Naive B cell (primary cell): Measurements from ENCODE around the gene PPARGC1A. TPM values are rescaled to one million over a fixed set of nuclear protein-coding genes. Genes with fewer than 3 reads are reported as not detected.

Experiments used
- ATAC-seq, 2 donors: fragments of 150-1000 bp; cut with Tn5 transposase; 2 replicates each; pipeline ENCODE4 v1.10.0; 2021; ENCODE audit warnings: low read depth in 2 of 2, mild to moderate bottlenecking in 2 of 2, moderate library complexity in 2 of 2
- DNase-seq: peaks from one replicate; pipeline ENCODE4 v3.0.0; 2022
- H3K27ac Mint-ChIP-seq, 6 donors: one replicate each; pipeline ENCODE4 v1.8.0; 2020 to 2022; ENCODE audit warnings: mild to moderate bottlenecking in 6 of 6, mixed read lengths in 6 of 6, moderate library complexity in 5 of 6, inconsistent platforms in 2 of 6
- H3K27me3 Mint-ChIP-seq, 3 donors: one replicate each; pipeline ENCODE4 v1.8.0; 2021 to 2022; ENCODE audit warnings: mixed read lengths in 3 of 3, mild to moderate bottlenecking in 1 of 3
- H3K36me3 Mint-ChIP-seq, 2 donors: one replicate each; pipeline ENCODE4 v1.8.0; 2020 to 2022; ENCODE audit warnings: mixed read lengths in 2 of 2, inconsistent platforms in 1 of 2, mild to moderate bottlenecking in 1 of 2
- H3K4me1 Mint-ChIP-seq, 3 donors: one replicate each; pipeline ENCODE4 v1.8.0; 2020 to 2022; ENCODE audit warnings: mixed read lengths in 3 of 3, inconsistent platforms in 1 of 3, mild to moderate bottlenecking in 1 of 3, moderate library complexity in 1 of 3
- H3K4me3 Mint-ChIP-seq, 8 donors: one replicate each; pipeline ENCODE4 v1.8.0; 2020 to 2022; ENCODE audit warnings: mild to moderate bottlenecking in 8 of 8, mixed read lengths in 8 of 8, moderate library complexity in 8 of 8, inconsistent platforms in 2 of 8
- H3K9me3 Mint-ChIP-seq, 7 donors: one replicate each; pipeline ENCODE4 v1.8.0; 2020 to 2022; ENCODE audit warnings: mixed read lengths in 7 of 7, mild to moderate bottlenecking in 5 of 7, inconsistent platforms in 2 of 7, moderate library complexity in 1 of 7
- polyA plus RNA-seq, 6 donors: library from polyadenylated mRNA; unstranded; fragments of 300-500 nt; fragmentation: Illumina TruSeq; gene quantifications; one replicate each; pipeline ENCODE4 v1.2.3, GENCODE V29; 2021; ENCODE audit warnings: low read depth in 6 of 6

Gene PPARGC1A
- polyA plus RNA-seq, 6 donors from 2014 or later: not detected

GRCh38 chr4:23882976-23883531 is 6.8 kb downstream of the PPARGC1A start:
- no peaks in the 10 kb centered on the region for H3K4me1 Mint-ChIP-seq
- no peak overlapping the region for H3K27ac Mint-ChIP-seq
- ATAC-seq: no peak
- no peak for DNase-seq
- H3K9me3 Mint-ChIP-seq: peaks cover 0 to 2% (median 0%) of the 10 kb centered on the region in 7 donors
- no peaks in the 10 kb centered on the region for H3K36me3 Mint-ChIP-seq
- no peak overlapping the region for H3K4me3 Mint-ChIP-seq
- no peaks in the 10 kb centered on the region for H3K27me3 Mint-ChIP-seq

GRCh38 chr4:23881674-23882337 is 8.0 kb downstream of the PPARGC1A start:
- DNase-seq (no peak), ATAC-seq (no peak)
- Mint-ChIP-seq H3K36me3 (no peaks in the 10 kb centered on the region), H3K27me3 (peaks cover 0 to 3% (median 0%) of the 10 kb centered on the region in 3 donors), H3K9me3 (peaks cover 0 to 2% (median 0%) of the 10 kb centered on the region in 7 donors), H3K4me1 (no peaks in the 10 kb centered on the region), H3K27ac (no peak overlapping the region), H3K4me3 (no peak overlapping the region)

DNA sequence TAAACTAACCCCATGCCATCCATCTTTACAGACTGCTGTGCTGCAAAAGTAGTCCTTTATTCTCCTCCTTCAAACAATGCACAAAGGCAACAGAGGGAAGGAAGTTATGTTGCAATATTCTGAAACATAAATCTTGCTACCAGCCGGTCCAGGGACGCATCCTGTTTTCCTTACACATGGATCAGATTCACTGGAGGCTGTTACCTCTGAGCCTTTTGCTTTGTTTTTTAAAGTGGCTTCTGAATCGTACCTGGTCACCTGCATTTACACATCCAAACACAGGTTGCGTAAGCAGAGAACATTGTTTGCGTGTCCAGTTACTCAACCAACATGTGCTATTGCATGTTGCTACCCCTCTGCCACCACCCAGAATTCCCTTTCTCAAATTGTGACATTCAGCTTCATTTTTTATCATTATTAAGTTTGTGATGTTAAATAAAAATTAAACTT is 8.8 kb downstream of the PPARGC1A start:
- Mint-ChIP-seq H3K4me3 (no peak overlapping the region), H3K27me3 (peaks cover 0 to 3% (median 0%) of the 10 kb centered on the region in 3 donors), H3K4me1 (no peaks in the 10 kb centered on the region), H3K36me3 (no peaks in the 10 kb centered on the region), H3K27ac (no peak overlapping the region), H3K9me3 (peaks cover 0 to 2% (median 0%) of the 10 kb centered on the region in 7 donors)
- DNase-seq (no peak), ATAC-seq (no peak)

DNA sequence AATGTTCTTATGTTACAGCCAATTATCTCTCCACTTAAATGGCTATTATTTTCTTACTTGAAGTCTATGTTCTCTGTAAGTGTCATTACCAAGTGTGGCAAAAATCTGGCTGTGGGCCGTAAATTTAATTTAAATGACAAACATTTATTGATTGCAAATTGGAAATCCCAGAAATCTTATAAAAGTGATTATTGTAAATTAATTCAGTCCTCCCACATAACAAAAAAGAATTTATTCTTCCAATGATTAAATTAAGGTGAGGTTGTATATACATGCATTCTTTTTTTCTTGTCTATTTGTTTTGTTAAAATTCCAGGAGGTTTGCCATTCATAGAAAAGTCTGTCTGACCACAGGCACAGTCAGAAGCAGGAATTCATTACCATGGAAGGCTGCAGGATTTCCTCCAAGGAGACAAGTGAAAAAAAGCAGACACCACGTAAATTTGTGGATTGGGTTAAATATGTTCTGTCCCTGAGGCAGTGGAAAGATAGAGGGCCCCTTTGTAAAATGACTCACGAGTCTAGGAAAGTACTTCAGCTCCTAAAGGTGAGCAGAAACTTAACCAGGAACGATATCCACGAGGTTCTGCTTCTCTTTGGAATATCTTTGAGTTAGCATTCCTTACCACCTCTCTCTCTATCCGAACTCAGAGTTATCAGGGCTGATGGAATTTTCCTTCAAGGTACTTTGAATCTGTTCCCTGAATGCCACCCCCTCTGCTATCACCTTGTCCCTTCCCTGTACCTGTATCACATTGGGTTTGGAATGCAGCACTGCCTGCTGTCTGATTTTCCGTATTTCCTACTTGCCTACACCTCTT is 10.7 kb downstream of the PPARGC1A start:
- peaks cover 0 to 2% (median 0%) of the 10 kb centered on the region in 7 donors for H3K9me3 Mint-ChIP-seq
- no peak for ATAC-seq
- H3K36me3 Mint-ChIP-seq: no peaks in the 10 kb centered on the region
- no peak overlapping the region for H3K27ac Mint-ChIP-seq
- H3K4me3 Mint-ChIP-seq: no peak overlapping the region
- H3K27me3 Mint-ChIP-seq: peaks cover 0 to 3% (median 0%) of the 10 kb centered on the region in 3 donors
- no peaks in the 10 kb centered on the region for H3K4me1 Mint-ChIP-seq
- DNase-seq: no peak

- no peaks in the 10 kb centered on the region for H3K4me1 Mint-ChIP-seq
- no peaks in the 10 kb centered on the region for H3K36me3 Mint-ChIP-seq
- peaks cover 0 to 2% (median 0%) of the 10 kb centered on the region in 7 donors for H3K9me3 Mint-ChIP-seq
- H3K27me3 Mint-ChIP-seq: peaks cover 0 to 3% (median 0%) of the 10 kb centered on the region in 3 donors
- H3K27ac Mint-ChIP-seq: no peak overlapping the region
- no peak overlapping the region for H3K4me3 Mint-ChIP-seq
- DNase-seq (no peak), ATAC-seq (no peak)
Measured at GRCh38 chr4:23878246-23878891, 11.5 kb downstream of the PPARGC1A start.

GRCh38 chr4:23877758-23878229 is 12.1 kb downstream of the PPARGC1A start:
- Mint-ChIP-seq H3K4me1 (no peaks in the 10 kb centered on the region), H3K9me3 (no peaks in the 10 kb centered on the region), H3K36me3 (no peaks in the 10 kb centered on the region), H3K27ac (no peak overlapping the region), H3K4me3 (no peak overlapping the region), H3K27me3 (peaks cover 0 to 3% (median 0%) of the 10 kb centered on the region in 3 donors)
- no peak for DNase-seq
- ATAC-seq: no peak

DNA sequence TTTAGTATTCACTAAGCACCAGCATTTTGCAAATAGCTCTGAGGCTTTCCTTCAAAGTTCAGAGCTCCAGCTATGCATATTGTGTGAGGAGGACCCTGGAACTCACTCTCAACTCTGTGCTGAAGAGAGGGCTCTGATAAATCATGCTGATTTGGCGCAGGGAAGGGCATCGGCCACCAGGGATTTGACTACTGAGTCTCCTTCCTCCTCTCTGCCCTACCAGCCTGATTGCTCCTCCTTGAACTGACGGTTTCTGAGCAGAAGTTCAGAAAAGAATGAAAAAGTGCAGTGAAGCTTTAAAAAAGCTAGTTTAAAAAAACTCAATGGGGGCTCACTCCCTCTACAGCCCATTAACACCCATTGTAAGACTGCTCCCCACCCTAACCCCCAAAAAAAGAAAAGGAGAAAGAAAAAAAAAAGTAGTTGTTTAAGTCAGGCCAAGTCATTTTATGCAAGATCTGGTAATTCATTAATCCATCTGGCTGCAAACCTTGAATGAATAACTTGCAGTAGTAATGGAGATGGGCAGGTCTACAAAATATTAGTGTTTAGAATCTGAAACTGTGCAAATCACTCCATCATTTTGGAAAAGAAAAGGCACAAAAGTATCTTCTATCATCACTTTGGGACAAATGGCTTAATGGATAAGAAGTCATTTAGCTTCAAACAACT is 13.3 kb downstream of the PPARGC1A start:
- Mint-ChIP-seq H3K9me3 (peaks cover 0 to 3% (median 0%) of the 10 kb centered on the region in 7 donors), H3K27me3 (peaks cover 0 to 3% (median 0%) of the 10 kb centered on the region in 3 donors), H3K36me3 (no peaks in the 10 kb centered on the region), H3K27ac (no peak overlapping the region), H3K4me1 (no peaks in the 10 kb centered on the region), H3K4me3 (no peak overlapping the region)
- DNase-seq (no peak), ATAC-seq (no peak)

DNA sequence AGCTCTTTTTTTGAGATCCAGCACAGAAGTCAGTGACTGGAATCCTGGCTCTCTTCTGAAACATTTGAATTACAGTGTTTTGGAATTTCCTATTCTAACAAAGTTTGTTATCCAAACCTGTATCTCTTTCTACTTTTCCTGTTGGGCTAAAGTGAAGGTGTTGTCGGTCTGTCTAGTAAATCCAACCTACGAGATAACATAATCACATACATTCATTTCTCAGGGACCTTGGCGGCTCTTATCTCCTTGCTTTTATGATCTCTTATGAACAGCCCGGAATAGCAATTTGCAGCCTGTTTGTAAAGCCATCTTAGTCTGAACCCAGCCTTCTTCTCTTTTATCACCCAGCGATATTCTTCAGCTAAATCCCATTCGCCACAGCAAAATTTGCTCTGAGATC is 14.5 kb downstream of the PPARGC1A start:
- no peak for ATAC-seq
- Mint-ChIP-seq H3K27me3 (peaks cover 0 to 3% (median 0%) of the 10 kb centered on the region in 3 donors), H3K9me3 (peaks cover 0 to 3% (median 0%) of the 10 kb centered on the region in 7 donors), H3K27ac (no peak overlapping the region), H3K36me3 (no peaks in the 10 kb centered on the region), H3K4me3 (no peak overlapping the region), H3K4me1 (no peaks in the 10 kb centered on the region)
- DNase-seq: no peak

- DNase-seq: no peak
- Mint-ChIP-seq H3K4me3 (no peak overlapping the region), H3K27me3 (peaks cover 0 to 3% (median 0%) of the 10 kb centered on the region in 3 donors), H3K4me1 (no peaks in the 10 kb centered on the region), H3K9me3 (peaks cover 0 to 3% (median 0%) of the 10 kb centered on the region in 7 donors), H3K36me3 (no peaks in the 10 kb centered on the region), H3K27ac (no peak overlapping the region)
- ATAC-seq: no peak
Measured at GRCh38 chr4:23874536-23874901, 15.3 kb downstream of the PPARGC1A start.

- Mint-ChIP-seq H3K36me3 (no peaks in the 10 kb centered on the region), H3K9me3 (peaks cover 0 to 5% (median 0%) of the 10 kb centered on the region in 7 donors), H3K4me3 (no peak overlapping the region), H3K27ac (no peak overlapping the region), H3K27me3 (peaks cover 0 to 3% (median 0%) of the 10 kb centered on the region in 3 donors), H3K4me1 (no peaks in the 10 kb centered on the region)
- DNase-seq: no peak
- no peak for ATAC-seq
Measured at GRCh38 chr4:23873717-23874535, 15.9 kb downstream of the PPARGC1A start.

DNA sequence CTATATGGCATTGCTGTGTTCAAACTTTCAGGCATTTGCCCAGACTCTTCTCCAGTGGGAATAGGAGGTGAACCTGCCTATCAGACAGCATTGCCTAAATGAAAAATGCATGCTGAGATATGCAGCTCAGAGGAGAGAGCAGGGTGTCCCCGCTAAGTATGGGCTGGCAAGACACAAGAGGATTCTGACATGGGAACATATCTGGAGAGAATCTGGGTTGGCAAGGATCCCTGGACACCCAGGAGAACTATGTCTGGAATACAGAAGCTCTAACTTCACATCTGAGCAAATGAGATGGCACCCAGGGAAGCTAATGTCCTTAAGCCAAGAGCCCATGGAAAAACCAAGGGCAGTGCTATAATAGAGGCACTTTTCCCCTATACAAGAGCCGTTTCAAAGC is 18.4 kb downstream of the PPARGC1A start:
- Mint-ChIP-seq H3K4me3 (no peak overlapping the region), H3K9me3 (peaks cover 0 to 9% (median 0%) of the 10 kb centered on the region in 7 donors), H3K27ac (no peak overlapping the region), H3K27me3 (no peaks in the 10 kb centered on the region), H3K4me1 (no peaks in the 10 kb centered on the region), H3K36me3 (no peaks in the 10 kb centered on the region)
- no peak for ATAC-seq
- DNase-seq: no peak

DNA sequence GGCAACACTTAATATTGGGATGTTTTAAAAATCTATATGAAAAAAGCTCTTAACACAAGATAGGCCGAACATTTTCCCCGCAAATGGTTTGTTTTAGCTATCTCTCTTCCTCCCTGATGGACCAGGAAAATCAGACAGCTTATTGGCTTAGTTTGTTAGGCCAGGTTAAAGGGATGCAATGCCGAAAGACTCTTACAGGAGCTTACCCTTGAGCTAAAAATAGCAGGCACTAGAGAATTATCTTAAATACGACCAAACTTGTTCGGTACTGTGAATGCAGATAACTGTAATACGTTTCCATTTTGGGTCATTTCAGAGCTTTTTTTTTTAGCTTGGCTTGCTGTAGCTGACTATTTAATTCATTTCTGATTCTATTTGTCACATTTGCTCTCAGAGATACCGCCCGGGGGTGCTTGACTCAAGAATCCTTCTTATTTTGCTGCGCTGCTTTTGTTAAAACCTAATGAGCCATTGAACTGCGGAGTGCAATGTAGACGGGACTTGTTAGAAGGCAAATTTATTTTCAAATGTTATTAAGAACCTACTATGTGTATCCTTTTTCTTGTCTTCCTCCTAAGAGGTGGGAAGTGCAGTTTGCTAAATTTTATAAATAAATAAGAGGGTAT is 23.3 kb downstream of the PPARGC1A start:
- Mint-ChIP-seq H3K27me3 (no peaks in the 10 kb centered on the region), H3K27ac (no peak overlapping the region), H3K4me3 (no peak overlapping the region), H3K9me3 (peaks cover 0 to 9% (median 0%) of the 10 kb centered on the region in 7 donors), H3K36me3 (no peaks in the 10 kb centered on the region), H3K4me1 (no peaks in the 10 kb centered on the region)
- ATAC-seq (no peak), DNase-seq (no peak)
